GM23338 (cell line): Measurements from ENCODE around the gene TPR.

ENCODE experiments used
- CREB1 ChIP-seq: fragments of 250-450 bp; sonication (Bioruptor Pico); IDR thresholded peaks from 2 replicates; pipeline ENCODE4 v1.5.0; 2020; ENCODE audit warnings: low read depth, mild to moderate bottlenecking, moderate library complexity
- CTCF ChIP-seq, 2 experiments: fragments of 200-600 bp in 1 of 2; sonication (generic) in 1 of 2; conservative IDR thresholded peaks; 2 replicates each; pipeline versions ENCODE4 v1.5.1 to v1.6.1; 2016 to 2017; ENCODE audit warnings: antibody characterized with exemption in 2 of 2, low read depth in 2 of 2, mild to moderate bottlenecking in 2 of 2, moderate library complexity in 1 of 2
- EZH2 ChIP-seq: fragments of 200-600 bp; sonication (generic); IDR thresholded peaks from one replicate; pipeline ENCODE4 v1.8.0; 2017; ENCODE audit warnings: antibody characterized with exemption, mild to moderate bottlenecking, low read depth; ENCODE audit not compliant: unreplicated experiment
- EZH2phosphoT487 ChIP-seq: fragments of 200-600 bp; sonication (generic); IDR thresholded peaks from one replicate; pipeline ENCODE4 v1.8.1; 2018; ENCODE audit warnings: antibody characterized with exemption; ENCODE audit not compliant: unreplicated experiment
- NANOG ChIP-seq: IDR thresholded peaks from 2 replicates; pipeline ENCODE4 v1.6.1; 2016; ENCODE audit warnings: antibody characterized with exemption, borderline replicate concordance
- POLR2AphosphoS5 ChIP-seq: IDR thresholded peaks from 2 replicates; pipeline ENCODE4 v1.6.1; 2016; ENCODE audit warnings: antibody characterized with exemption, low read depth
- REST ChIP-seq: IDR thresholded peaks from one replicate; pipeline ENCODE4 v1.6.1; 2018; ENCODE audit warnings: antibody characterized with exemption; ENCODE audit not compliant: unreplicated experiment

- no peak for TF ChIP-seq EZH2phosphoT487
- no peak for TF ChIP-seq EZH2
- no peak for TF ChIP-seq CTCF (conservative IDR thresholded peaks at IDR 0.05; ENCODE audit: low read depth in 2 of 2)
- TF ChIP-seq POLR2AphosphoS5: no peak
- no peak for TF ChIP-seq REST
- no peak for TF ChIP-seq CREB1 (CRISPR knock-in tag)
- no peak for TF ChIP-seq NANOG
These were observed 75.5 kb downstream of the TPR start for GRCh38 chr1:186299570-186299969.
